HepG2 (cell line): ENCODE results near the gene RERE. TPM values are rescaled to one million over a fixed set of nuclear protein-coding genes. Genes with fewer than 3 reads are reported as not detected.

ENCODE experiments used
- CENPT ChIP-seq: sonication (generic); formaldehyde crosslinking; IDR thresholded peaks from 2 replicates; pipeline ENCODE4 v1.8.0; 2022; ENCODE audit warnings: low read depth, mild to moderate bottlenecking, moderate library complexity, missing genetic modification reagents
- CREB1 ChIP-seq, 2 experiments: fragments of 450-650 bp in 1 of 2; IDR thresholded peaks; 2 replicates each; pipeline ENCODE4 v1.6.1; 2016 to 2017; ENCODE audit warnings: control low read depth in 1 of 2, mild to moderate bottlenecking in 1 of 2, missing compliant biosample characterization in 1 of 2, missing genetic modification characterization in 1 of 2
- ELF4 ChIP-seq: sonication (generic); formaldehyde crosslinking; IDR thresholded peaks from 2 replicates; pipeline ENCODE4 v1.5.0; 2020; ENCODE audit warnings: missing genetic modification reagents, mild to moderate bottlenecking, moderate library complexity, borderline replicate concordance
- ERF ChIP-seq: IDR thresholded peaks from 2 replicates; pipeline ENCODE4 v1.6.1; 2018; ENCODE audit warnings: missing biosample characterization, missing genetic modification reagents
- ETV5 ChIP-seq: IDR thresholded peaks from 2 replicates; pipeline ENCODE4 v1.6.1; 2018; ENCODE audit warnings: missing biosample characterization, missing genetic modification reagents, inconsistent platforms, borderline replicate concordance
- HNF1B ChIP-seq: sonication (generic); formaldehyde crosslinking; IDR thresholded peaks from 2 replicates; pipeline ENCODE4 v1.5.1; 2020; ENCODE audit warnings: mild to moderate bottlenecking, moderate library complexity, missing genetic modification reagents
- RXRB ChIP-seq: IDR thresholded peaks from 2 replicates; pipeline ENCODE4 v1.6.1; 2016; ENCODE audit warnings: borderline replicate concordance, missing genetic modification reagents, missing compliant biosample characterization
- SOX5 ChIP-seq: IDR thresholded peaks from 2 replicates; pipeline ENCODE4 v1.6.1; 2016; ENCODE audit warnings: borderline replicate concordance
- TEAD3 ChIP-seq: optimal IDR thresholded peaks from 2 replicates; pipeline ENCODE3; 2016; ENCODE audit warnings: borderline replicate concordance
- TFE3 ChIP-seq: IDR thresholded peaks from 2 replicates; pipeline ENCODE4 v1.6.1; 2016
- ZNF205 ChIP-seq: IDR thresholded peaks from 2 replicates; pipeline ENCODE4 v1.6.1; 2018; ENCODE audit warnings: missing biosample characterization, missing genetic modification reagents
- ZNF331 ChIP-seq: sonication (generic); formaldehyde crosslinking; IDR thresholded peaks from 2 replicates; pipeline ENCODE4 v1.4.0; 2020; ENCODE audit warnings: missing genetic modification reagents
- ZNF652 ChIP-seq: IDR thresholded peaks from 2 replicates; pipeline ENCODE4 v1.6.1; 2016; ENCODE audit warnings: low read depth, borderline replicate concordance
- ZNF747 ChIP-seq: sonication (generic); formaldehyde crosslinking; IDR thresholded peaks from 2 replicates; pipeline ENCODE4 v1.8.1; 2023; ENCODE audit warnings: missing genetic modification reagents, mild to moderate bottlenecking, borderline replicate concordance
- ZSCAN9 ChIP-seq: IDR thresholded peaks from 2 replicates; pipeline ENCODE4 v1.6.1; 2016; ENCODE audit warnings: borderline replicate concordance
- polyA plus RNA-seq, 8 experiments: library from polyadenylated mRNA; depleted of rRNA in 3 of 8; stranded (reverse) in 7 of 8; unstranded in 1 of 8; fragments of >200 nt; fragmentation: Illumina TruSeq in 4 of 8; extraction: Trizol in 4 of 8; gene quantifications; 2 replicates each; pipeline versions ENCODE4 v1.2.1 to v1.2.3, GENCODE V29; 2011 to 2016; ENCODE audit warnings: low read depth in 4 of 8, missing spikeins in 1 of 8, mixed read lengths in 1 of 8; ENCODE audit not compliant: insufficient read depth in 1 of 8
- total RNA-seq, 5 experiments: library from RNA; depleted of rRNA; stranded (reverse); fragments of >200 nt; fragmentation: Illumina TruSeq; extraction: Trizol; gene quantifications; 2 replicates each; pipeline ENCODE4 v1.2.3, GENCODE V29; 2016; ENCODE audit warnings: low read depth in 1 of 5
- TF ChIP-seq, protein P1 (sequence below): sonication (generic); formaldehyde crosslinking; IDR thresholded peaks from 2 replicates; pipeline ENCODE4 v1.8.0; 2022; ENCODE audit warnings: missing genetic modification reagents, mild to moderate bottlenecking, moderate library complexity, borderline replicate concordance
- TF ChIP-seq, protein P2 (sequence below): sonication (generic); formaldehyde crosslinking; IDR thresholded peaks from 2 replicates; pipeline ENCODE4 v1.4.0; 2020; ENCODE audit warnings: missing genetic modification reagents
- TF ChIP-seq, protein P3 (sequence below): sonication (generic); formaldehyde crosslinking; IDR thresholded peaks from 2 replicates; pipeline ENCODE4 v1.4.0; 2020; ENCODE audit warnings: missing genetic modification reagents

The RERE gene
- total and polyA plus RNA-seq, 2 of the 13 experiments (the other 11 are each of a cell fraction or from before 2014, with no cell fraction given), result 18.3 to 21.9 TPM

DNA sequence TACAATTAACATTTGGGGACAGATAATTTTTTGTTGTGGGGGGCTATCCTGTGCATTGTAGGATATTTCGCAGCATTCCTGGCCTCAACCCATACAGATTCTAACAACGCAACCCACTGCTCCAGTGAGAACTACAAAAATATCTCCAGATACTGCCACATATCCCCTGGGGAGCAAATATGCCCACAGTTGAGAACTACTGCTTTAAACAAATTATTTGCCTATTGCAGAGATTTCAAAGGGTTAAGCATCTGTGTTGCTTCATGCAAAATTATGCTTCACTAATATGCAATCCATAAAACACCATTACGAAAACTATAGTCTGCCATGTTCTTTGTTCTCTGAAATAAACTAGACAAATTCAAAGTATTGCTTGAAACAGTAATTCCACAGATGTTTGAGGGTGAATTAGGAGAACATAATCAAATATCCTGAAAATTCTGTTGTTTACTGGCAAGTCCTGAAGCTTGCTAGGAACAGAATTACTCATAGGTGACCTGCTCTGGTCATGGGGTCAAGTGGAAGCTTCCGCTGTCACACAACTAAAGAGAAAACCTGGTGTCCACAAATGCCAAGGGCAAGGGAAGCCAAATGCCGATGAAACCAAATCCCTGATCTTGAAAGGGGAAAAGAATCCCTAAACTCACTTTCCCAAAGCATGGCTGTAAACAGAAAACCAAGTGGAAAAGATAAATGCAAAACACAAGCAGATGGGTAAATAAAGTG is 149.4 kb downstream of the RERE start (continued):
- peak; percentile 52; the same call in 1 of the 2 replicates for TF ChIP-seq ZSCAN9 (CRISPR knock-in tag)
- TF ChIP-seq ELF4 (CRISPR knock-in tag), result no peak
- TF ChIP-seq CREB1 (IDR thresholded peaks at IDR 0.05), result no peak
- TF ChIP-seq CREB1 (CRISPR knock-in tag; IDR thresholded peaks at IDR 0.05), result peak; percentile 64; the same call in 1 of the 2 replicates
- TF ChIP-seq, protein P1, sequence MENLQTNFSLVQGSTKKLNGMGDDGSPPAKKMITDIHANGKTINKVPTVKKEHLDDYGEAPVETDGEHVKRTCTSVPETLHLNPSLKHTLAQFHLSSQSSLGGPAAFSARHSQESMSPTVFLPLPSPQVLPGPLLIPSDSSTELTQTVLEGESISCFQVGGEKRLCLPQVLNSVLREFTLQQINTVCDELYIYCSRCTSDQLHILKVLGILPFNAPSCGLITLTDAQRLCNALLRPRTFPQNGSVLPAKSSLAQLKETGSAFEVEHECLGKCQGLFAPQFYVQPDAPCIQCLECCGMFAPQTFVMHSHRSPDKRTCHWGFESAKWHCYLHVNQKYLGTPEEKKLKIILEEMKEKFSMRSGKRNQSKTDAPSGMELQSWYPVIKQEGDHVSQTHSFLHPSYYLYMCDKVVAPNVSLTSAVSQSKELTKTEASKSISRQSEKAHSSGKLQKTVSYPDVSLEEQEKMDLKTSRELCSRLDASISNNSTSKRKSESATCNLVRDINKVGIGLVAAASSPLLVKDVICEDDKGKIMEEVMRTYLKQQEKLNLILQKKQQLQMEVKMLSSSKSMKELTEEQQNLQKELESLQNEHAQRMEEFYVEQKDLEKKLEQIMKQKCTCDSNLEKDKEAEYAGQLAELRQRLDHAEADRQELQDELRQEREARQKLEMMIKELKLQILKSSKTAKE (CRISPR knock-in tag), result peak; percentile 47; the same call in 1 of the 2 replicates
- TF ChIP-seq TEAD3 (CRISPR knock-in tag), result peak; percentile 36
- peak; percentile 43; the same call in 1 of the 2 replicates for TF ChIP-seq ZNF331 (CRISPR knock-in tag)
- TF ChIP-seq ZNF747 (CRISPR knock-in tag), result no peak
- TF ChIP-seq CENPT, result no peak
- TF ChIP-seq, protein P2, sequence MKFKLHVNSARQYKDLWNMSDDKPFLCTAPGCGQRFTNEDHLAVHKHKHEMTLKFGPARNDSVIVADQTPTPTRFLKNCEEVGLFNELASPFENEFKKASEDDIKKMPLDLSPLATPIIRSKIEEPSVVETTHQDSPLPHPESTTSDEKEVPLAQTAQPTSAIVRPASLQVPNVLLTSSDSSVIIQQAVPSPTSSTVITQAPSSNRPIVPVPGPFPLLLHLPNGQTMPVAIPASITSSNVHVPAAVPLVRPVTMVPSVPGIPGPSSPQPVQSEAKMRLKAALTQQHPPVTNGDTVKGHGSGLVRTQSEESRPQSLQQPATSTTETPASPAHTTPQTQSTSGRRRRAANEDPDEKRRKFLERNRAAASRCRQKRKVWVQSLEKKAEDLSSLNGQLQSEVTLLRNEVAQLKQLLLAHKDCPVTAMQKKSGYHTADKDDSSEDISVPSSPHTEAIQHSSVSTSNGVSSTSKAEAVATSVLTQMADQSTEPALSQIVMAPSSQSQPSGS (CRISPR knock-in tag), result no peak
- 0 out of 2 replicates have a peak, but pooled peaks have one; percentile 41 for TF ChIP-seq ZNF205 (CRISPR knock-in tag)
- peak; percentile 71; the same call in 1 of the 2 replicates for TF ChIP-seq TFE3 (CRISPR knock-in tag)
- peak; percentile 72; the same call in 1 of the 2 replicates for TF ChIP-seq SOX5
- TF ChIP-seq, protein P3, sequence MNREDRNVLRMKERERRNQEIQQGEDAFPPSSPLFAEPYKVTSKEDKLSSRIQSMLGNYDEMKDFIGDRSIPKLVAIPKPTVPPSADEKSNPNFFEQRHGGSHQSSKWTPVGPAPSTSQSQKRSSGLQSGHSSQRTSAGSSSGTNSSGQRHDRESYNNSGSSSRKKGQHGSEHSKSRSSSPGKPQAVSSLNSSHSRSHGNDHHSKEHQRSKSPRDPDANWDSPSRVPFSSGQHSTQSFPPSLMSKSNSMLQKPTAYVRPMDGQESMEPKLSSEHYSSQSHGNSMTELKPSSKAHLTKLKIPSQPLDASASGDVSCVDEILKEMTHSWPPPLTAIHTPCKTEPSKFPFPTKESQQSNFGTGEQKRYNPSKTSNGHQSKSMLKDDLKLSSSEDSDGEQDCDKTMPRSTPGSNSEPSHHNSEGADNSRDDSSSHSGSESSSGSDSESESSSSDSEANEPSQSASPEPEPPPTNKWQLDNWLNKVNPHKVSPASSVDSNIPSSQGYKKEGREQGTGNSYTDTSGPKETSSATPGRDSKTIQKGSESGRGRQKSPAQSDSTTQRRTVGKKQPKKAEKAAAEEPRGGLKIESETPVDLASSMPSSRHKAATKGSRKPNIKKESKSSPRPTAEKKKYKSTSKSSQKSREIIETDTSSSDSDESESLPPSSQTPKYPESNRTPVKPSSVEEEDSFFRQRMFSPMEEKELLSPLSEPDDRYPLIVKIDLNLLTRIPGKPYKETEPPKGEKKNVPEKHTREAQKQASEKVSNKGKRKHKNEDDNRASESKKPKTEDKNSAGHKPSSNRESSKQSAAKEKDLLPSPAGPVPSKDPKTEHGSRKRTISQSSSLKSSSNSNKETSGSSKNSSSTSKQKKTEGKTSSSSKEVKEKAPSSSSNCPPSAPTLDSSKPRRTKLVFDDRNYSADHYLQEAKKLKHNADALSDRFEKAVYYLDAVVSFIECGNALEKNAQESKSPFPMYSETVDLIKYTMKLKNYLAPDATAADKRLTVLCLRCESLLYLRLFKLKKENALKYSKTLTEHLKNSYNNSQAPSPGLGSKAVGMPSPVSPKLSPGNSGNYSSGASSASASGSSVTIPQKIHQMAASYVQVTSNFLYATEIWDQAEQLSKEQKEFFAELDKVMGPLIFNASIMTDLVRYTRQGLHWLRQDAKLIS, result no peak
- TF ChIP-seq ETV5, result peak; percentile 90; the same call in 1 of the 2 replicates
- TF ChIP-seq ERF, result peak; percentile 54; the same call in 1 of the 2 replicates
- TF ChIP-seq ZNF652 (CRISPR knock-in tag), result peak; percentile 58
- TF ChIP-seq RXRB (CRISPR knock-in tag), result peak; percentile 93
- TF ChIP-seq HNF1B, result 0 out of 2 replicates have a peak, but pooled peaks have one; percentile 25
